ENCODE measurements around the gene MYO5B.

The MYO5B gene

GRCh38 chr18:49968644-49969309, 226.2 kb downstream of the MYO5B start:
- no peak for DNase-seq (ENCODE audit: low spot score)

GRCh38 chr18:49967636-49968313, 227.2 kb downstream of the MYO5B start:
- DNase-seq (ENCODE audit: low spot score), result no peak

- DNase-seq (ENCODE audit: low spot score), result no peak
Observed at GRCh38 chr18:49967171-49967570, 227.8 kb downstream of the MYO5B start.

GRCh38 chr18:49966090-49966489, 228.9 kb downstream of the MYO5B start:
- no peak for DNase-seq (ENCODE audit: low spot score)

GRCh38 chr18:49963217-49963616, 231.7 kb downstream of the MYO5B start:
- no peak for DNase-seq (ENCODE audit: low spot score)

- no peak for DNase-seq (ENCODE audit: low spot score)
Observed at GRCh38 chr18:49961271-49961670, 233.7 kb downstream of the MYO5B start.

- DNase-seq (ENCODE audit: low spot score), result no peak
Observed at GRCh38 chr18:49960376-49960775, 234.6 kb downstream of the MYO5B start.

- DNase-seq (ENCODE audit: low spot score), result no peak
Observed at GRCh38 chr18:49959176-49959575, 235.8 kb downstream of the MYO5B start.

GRCh38 chr18:49955263-49955662, 239.7 kb downstream of the MYO5B start:
- no peak for DNase-seq (ENCODE audit: low spot score)

- no peak for DNase-seq (ENCODE audit: low spot score)
Observed at GRCh38 chr18:49953391-49953790, 241.6 kb downstream of the MYO5B start.

- no peak for DNase-seq (ENCODE audit: low spot score)
Observed at GRCh38 chr18:49949951-49950395, 245.0 kb downstream of the MYO5B start.

GRCh38 chr18:49948975-49949374, 246.0 kb downstream of the MYO5B start:
- DNase-seq (ENCODE audit: low spot score), result no peak

- peak; percentile 28 for DNase-seq (ENCODE audit: low spot score)
Observed at GRCh38 chr18:49944663-49945062, 250.3 kb downstream of the MYO5B start.

- DNase-seq (ENCODE audit: low spot score), result no peak
Observed at GRCh38 chr18:49936821-49937220, 258.1 kb downstream of the MYO5B start.

GRCh38 chr18:49935215-49935614, 259.7 kb downstream of the MYO5B start:
- no peak for DNase-seq (ENCODE audit: low spot score)

GRCh38 chr18:49934457-49934856, 260.5 kb downstream of the MYO5B start:
- DNase-seq (ENCODE audit: low spot score), result no peak

GRCh38 chr18:49933530-49934128, 261.3 kb downstream of the MYO5B start:
- no peak for DNase-seq (ENCODE audit: low spot score)

GRCh38 chr18:49931760-49932159, 263.2 kb downstream of the MYO5B start:
- no peak for DNase-seq (ENCODE audit: low spot score)

- DNase-seq (ENCODE audit: low spot score), result no peak
Observed at GRCh38 chr18:49931179-49931578, 263.8 kb downstream of the MYO5B start.

- DNase-seq (ENCODE audit: low spot score), result no peak
Observed at GRCh38 chr18:49926106-49926745, 268.7 kb downstream of the MYO5B start.

GRCh38 chr18:49924293-49924983, 270.5 kb downstream of the MYO5B start:
- no peak for DNase-seq (ENCODE audit: low spot score)

GRCh38 chr18:49922228-49922627, 272.7 kb downstream of the MYO5B start:
- DNase-seq (ENCODE audit: low spot score), result no peak
